IgD-negative memory B cell (primary cell): Measurements from ENCODE around the gene SHISA5. TPM values are rescaled to one million over a fixed set of nuclear protein-coding genes. Genes with fewer than 3 reads are reported as not detected.

ENCODE experiments used
- H3K27ac Mint-ChIP-seq, 3 donors: one replicate each; pipeline ENCODE4 v1.8.0; 2020 to 2022; ENCODE audit warnings: mild to moderate bottlenecking in 3 of 3, mixed read lengths in 3 of 3, moderate library complexity in 1 of 3
- H3K27me3 Mint-ChIP-seq: one replicate; pipeline ENCODE4 v1.8.0; 2021; ENCODE audit warnings: mixed read lengths
- H3K36me3 Mint-ChIP-seq: one replicate; pipeline ENCODE4 v1.8.0; 2020; ENCODE audit warnings: mild to moderate bottlenecking, mixed read lengths
- H3K4me1 Mint-ChIP-seq, 3 donors: one replicate each; pipeline ENCODE4 v1.8.0; 2020 to 2022; ENCODE audit warnings: mixed read lengths in 3 of 3, mild to moderate bottlenecking in 1 of 3
- H3K4me3 Mint-ChIP-seq, 4 donors: one replicate each; pipeline ENCODE4 v1.8.0; 2020 to 2022; ENCODE audit warnings: mild to moderate bottlenecking in 4 of 4, mixed read lengths in 4 of 4, moderate library complexity in 3 of 4
- H3K9me3 Mint-ChIP-seq, 3 donors: one replicate each; pipeline ENCODE4 v1.8.0; 2020 to 2021; ENCODE audit warnings: mixed read lengths in 3 of 3, mild to moderate bottlenecking in 1 of 3
- polyA plus RNA-seq: library from polyadenylated mRNA; unstranded; fragments of 300-500 nt; fragmentation: Illumina TruSeq; gene quantifications from one replicate; pipeline ENCODE4 v1.2.3, GENCODE V29; 2021

SHISA5 gene
- polyA plus RNA-seq, 1 donor from 2014 or later, result 307 TPM

DNA sequence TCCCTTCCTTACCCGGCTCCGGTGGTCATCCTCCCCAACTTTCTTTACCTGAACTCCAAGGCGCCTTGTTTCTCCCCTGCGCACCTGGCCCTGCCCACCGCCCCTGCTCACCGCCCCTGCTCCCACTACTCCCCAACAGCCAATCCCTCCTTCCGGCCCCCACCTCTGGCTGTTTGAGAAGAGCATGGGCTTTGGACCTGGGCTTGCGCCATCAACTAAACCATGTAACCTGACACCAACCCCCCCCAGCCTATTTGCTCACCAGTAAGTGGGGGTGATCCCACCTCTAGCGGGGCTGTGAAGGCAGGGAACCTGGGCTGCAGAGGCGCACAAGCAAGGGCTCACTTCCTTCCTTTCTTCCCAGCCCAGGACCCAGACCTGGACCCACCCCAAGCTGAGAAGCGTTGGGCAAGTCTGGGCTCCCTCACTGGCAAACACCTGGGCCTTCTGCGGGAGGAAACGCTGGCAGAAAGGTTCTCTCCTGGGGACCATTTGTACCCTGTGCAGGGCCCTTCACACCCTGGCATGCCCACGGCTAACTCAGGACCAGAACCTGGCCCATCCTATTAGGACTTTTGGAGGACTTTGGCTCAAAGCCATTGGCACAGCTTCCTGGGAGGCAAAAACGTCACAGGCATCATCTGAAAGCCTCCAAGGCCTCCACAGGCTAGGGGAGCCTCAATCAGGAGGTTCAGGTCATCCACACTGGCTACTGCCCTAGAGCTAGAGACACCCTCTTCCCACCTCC, 73.8 kb downstream of the SHISA5 start, which contains the start of gene PLXNB1:
PLXNB1 (minus strand) TSS at position 127 of the 748 bp plus-strand sequence. CDS start 5,475 bp downstream, outside the sequence.
- no peaks in the 10 kb centered on the region for H3K9me3 Mint-ChIP-seq
- peaks cover 2 to 3% (median 3%) of the 10 kb centered on the region in 3 donors for H3K4me1 Mint-ChIP-seq
- H3K27ac Mint-ChIP-seq, result peak within 1 kb of the TSS in 1 of 3 donors; percentile 74
- H3K36me3 Mint-ChIP-seq, result peaks cover 2% of the 10 kb centered on the region
- H3K4me3 Mint-ChIP-seq, result peak within 1 kb of the TSS; percentile 49 to 91 (median 85)
- H3K27me3 Mint-ChIP-seq, result peaks cover 12% of the 10 kb centered on the region

DNA sequence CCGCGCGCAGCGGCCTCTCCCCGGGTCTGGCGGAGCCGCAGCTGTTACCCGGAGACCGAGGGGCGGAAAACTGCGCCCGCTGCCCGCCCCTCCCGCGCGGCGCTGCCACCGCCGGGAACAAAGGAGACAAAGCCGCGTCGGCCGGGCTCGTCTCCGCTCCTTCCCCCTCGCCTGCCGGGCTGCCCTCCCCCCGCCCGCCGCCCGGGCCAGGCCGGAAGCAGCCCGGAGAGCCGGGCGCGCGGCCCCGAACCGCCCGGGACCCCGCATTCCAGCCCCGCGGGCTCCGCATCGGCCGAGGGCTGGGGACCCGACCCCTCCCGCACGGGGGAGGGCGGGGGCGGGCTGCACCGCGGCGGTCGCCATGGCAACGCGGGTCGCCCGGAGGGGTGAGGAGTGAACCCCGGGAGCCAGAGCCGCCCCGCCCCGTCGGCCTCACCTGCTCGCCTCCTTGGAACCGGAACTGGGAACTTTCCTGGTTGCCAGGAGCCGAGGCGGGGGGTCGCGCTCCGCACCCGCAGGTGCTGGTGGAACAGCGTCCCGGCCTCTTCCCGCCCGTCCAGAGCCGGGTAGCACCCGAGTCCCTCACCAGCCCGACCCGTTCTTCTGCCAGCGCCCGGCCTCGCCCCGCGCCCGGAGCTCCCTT, 74.5 kb downstream of the SHISA5 start:
- Mint-ChIP-seq H3K4me1 (peaks cover 2 to 3% (median 3%) of the 10 kb centered on the region in 3 donors), H3K27ac (peak overlapping the region in 1 of 3 donors; percentile 74), H3K4me3 (peak overlapping the region; percentile 49 to 91 (median 85)), H3K27me3 (peaks cover 15% of the 10 kb centered on the region), H3K36me3 (peaks cover 2% of the 10 kb centered on the region), H3K9me3 (no peaks in the 10 kb centered on the region)

DNA sequence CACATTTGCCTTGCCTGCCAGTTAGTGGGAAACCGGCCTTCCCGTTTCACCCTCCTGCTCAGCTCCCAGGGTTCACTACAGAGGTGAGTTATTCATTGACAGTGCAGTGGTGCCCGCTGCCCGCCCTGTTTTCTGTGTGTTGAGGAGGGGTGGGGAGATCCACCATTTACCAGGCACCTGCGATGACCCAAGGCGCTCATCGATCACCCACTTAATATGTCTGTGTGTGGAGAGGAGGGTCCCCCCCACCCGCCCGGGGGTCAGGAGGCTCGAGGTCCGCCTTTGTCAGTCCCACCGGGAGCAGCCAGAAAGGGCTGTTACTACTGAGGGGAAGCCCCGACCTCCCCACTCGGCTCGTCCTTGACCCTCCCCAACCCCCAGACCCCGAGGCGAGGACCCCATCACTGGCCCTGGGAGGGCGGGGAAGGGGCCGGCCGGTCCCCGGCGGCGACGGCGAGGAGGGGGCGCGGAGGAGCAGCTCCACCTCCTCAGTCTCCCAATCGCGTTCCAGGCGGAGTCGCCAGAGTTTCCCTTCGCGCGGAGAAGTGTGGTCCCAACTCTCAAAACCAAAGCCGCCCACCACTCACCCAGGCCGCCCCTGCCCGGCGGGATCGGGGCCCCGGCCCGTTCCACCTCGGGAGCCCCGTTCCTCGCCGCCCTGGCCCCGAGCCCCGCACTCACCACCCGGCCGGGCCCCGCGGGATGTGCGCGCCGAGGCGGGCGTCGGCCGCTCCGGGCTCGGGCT, 75.2 kb downstream of the SHISA5 start:
- H3K9me3 Mint-ChIP-seq, result no peaks in the 10 kb centered on the region
- peaks cover 2% of the 10 kb centered on the region for H3K36me3 Mint-ChIP-seq
- peaks cover 15% of the 10 kb centered on the region for H3K27me3 Mint-ChIP-seq
- peak overlapping the region; percentile 54 to 73 (median 60) for H3K4me3 Mint-ChIP-seq
- peaks cover 2 to 3% (median 3%) of the 10 kb centered on the region in 3 donors for H3K4me1 Mint-ChIP-seq
- H3K27ac Mint-ChIP-seq, result no peak overlapping the region

DNA sequence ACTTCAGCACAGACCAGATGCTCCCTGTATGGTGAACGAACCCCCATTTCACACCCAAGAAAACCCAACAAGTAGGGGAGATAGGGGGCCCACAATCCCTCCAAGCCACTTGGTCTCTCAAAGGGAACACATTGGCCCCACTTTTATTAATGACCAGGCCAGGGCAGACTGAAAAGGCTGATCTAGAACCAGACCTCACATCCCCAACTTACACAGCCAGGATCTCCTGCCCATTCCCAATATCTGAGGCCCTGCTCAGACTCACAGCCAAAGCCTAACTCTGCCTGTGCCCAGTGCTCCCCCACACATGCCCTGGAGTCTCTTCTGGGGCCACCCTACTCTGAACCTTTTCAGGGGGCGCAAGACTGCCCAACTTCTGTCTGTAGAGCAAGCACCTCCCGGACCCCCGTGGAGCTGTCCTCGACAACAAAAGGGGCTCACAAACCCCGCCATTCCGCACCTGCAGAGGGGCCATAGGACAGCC, 75.8 kb downstream of the SHISA5 start:
- Mint-ChIP-seq H3K9me3 (no peaks in the 10 kb centered on the region), H3K4me1 (peaks cover 2 to 3% (median 3%) of the 10 kb centered on the region in 3 donors), H3K27ac (peak overlapping the region in 1 of 3 donors; percentile 39), H3K27me3 (peaks cover 15% of the 10 kb centered on the region), H3K36me3 (peaks cover 2% of the 10 kb centered on the region), H3K4me3 (peak overlapping the region; percentile 54 to 73 (median 60))

DNA sequence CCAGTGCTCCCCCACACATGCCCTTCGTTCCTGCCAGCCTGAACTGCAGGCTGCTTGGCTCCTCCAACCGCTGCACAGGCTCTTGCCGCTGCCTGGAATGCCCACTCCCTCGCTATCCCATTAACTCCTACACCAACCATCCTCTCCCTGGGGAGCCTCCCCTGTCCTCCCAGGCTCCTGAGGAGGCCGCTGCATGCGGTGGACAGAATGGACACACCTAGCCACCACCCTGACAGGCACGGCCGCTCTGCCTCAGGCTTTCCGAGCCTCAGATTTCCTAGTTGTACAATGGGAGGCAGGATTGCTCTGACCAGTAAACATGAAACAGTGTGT, 76.4 kb downstream of the SHISA5 start:
- Mint-ChIP-seq H3K27me3 (peaks cover 18% of the 10 kb centered on the region), H3K27ac (peak overlapping the region in 1 of 3 donors; percentile 39), H3K36me3 (peaks cover 2% of the 10 kb centered on the region), H3K4me3 (peak overlapping the region in 3 of 4 donors; percentile 24 to 73 (median 66)), H3K4me1 (peaks cover 2 to 3% (median 3%) of the 10 kb centered on the region in 3 donors), H3K9me3 (no peaks in the 10 kb centered on the region)

DNA sequence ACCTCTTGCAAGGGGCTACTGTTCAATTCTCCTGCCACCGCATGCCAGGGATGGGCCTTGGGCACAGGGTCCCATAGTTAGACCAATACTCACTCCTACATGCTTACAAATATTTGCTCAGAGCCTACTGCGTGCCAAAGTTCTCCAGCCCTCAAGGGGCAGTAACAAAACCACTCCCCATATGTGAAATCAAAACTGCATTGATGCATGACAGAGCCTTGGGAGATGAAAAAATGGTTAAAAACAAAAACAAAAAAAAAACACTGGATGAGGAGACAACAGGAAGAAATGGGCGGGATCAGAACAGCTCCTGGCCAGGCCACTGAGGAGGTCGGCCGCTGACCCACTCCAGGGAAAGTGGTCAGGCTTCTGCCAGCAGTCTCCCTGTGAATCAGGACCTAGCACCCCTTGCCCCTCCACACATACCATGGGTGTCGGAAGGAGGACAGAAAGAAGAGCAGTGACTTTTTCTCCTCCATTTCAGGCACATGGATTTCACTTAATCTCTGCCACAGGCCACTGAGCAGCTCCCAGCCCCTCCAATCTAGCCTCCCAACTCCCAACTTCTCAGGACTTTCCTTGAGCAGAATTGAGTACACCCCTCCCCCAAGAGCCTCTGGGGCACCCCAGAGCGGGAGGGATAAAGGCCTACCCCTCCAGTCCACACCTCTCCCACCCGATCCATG, 76.9 kb downstream of the SHISA5 start:
- H3K4me3 Mint-ChIP-seq, result peak overlapping the region in 2 of 4 donors; percentile 23 to 63
- H3K27me3 Mint-ChIP-seq, result peaks cover 18% of the 10 kb centered on the region
- H3K27ac Mint-ChIP-seq, result no peak overlapping the region
- H3K36me3 Mint-ChIP-seq, result peaks cover 2% of the 10 kb centered on the region
- no peaks in the 10 kb centered on the region for H3K9me3 Mint-ChIP-seq
- peaks cover 2 to 3% (median 3%) of the 10 kb centered on the region in 3 donors for H3K4me1 Mint-ChIP-seq

DNA sequence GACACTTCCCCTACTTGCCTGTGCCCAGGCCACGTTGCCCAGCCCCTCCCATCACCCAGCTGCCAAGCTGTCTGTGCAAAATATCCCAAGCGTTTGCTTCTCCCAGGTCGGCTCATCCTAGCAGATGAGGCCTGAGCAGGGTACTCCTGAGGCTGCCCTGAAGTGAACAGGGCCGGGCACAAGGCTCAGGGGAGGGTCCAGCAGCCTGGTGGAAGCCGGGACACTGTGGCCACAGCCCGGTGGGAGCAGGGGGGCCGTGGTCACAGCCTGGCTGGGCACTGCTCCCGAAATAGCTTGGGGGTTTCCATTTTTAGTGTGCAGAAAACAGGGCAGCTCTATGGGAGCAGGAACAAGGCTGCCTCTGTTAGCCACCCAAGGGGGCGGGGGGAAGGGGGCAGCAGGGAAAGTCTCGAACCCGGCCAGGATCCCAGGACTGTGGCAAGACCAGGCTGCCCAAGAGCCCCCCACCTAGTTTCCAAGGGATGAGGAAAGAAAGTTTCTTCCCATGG, 77.5 kb downstream of the SHISA5 start:
- Mint-ChIP-seq H3K9me3 (no peaks in the 10 kb centered on the region), H3K27me3 (peaks cover 19% of the 10 kb centered on the region), H3K4me1 (peaks cover 2 to 6% (median 3%) of the 10 kb centered on the region in 3 donors), H3K36me3 (no peaks in the 10 kb centered on the region), H3K27ac (no peak overlapping the region), H3K4me3 (no peak overlapping the region)

DNA sequence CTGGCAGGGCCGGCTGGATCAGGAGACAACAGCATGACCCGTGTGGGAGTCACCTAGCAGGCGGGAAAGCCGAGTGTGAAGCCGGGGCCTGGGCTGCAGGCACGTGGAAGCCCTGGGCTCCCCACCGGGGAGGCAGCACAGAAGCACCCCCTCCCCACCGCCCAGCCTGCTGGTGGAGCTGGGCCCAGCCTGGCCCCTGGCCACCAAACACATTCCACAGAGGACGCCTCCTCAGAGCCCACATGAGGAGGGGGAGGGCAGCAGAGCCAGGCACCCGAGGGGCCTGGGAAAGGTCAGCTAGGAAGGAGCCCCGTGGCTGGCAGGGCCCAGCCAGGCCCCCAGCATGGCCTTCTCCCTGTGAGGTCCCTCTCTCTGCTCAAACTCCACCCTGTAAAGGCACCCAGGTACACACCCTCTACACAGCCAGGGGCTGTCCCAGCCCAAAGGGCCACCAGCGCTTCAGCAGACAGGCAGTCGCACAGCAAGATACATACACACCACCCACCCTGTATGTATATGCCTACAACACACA, 78.6 kb downstream of the SHISA5 start:
- Mint-ChIP-seq H3K27ac (no peak overlapping the region), H3K4me1 (peaks cover 2 to 6% (median 3%) of the 10 kb centered on the region in 3 donors), H3K27me3 (peaks cover 14% of the 10 kb centered on the region), H3K36me3 (no peaks in the 10 kb centered on the region), H3K4me3 (no peak overlapping the region), H3K9me3 (no peaks in the 10 kb centered on the region)

DNA sequence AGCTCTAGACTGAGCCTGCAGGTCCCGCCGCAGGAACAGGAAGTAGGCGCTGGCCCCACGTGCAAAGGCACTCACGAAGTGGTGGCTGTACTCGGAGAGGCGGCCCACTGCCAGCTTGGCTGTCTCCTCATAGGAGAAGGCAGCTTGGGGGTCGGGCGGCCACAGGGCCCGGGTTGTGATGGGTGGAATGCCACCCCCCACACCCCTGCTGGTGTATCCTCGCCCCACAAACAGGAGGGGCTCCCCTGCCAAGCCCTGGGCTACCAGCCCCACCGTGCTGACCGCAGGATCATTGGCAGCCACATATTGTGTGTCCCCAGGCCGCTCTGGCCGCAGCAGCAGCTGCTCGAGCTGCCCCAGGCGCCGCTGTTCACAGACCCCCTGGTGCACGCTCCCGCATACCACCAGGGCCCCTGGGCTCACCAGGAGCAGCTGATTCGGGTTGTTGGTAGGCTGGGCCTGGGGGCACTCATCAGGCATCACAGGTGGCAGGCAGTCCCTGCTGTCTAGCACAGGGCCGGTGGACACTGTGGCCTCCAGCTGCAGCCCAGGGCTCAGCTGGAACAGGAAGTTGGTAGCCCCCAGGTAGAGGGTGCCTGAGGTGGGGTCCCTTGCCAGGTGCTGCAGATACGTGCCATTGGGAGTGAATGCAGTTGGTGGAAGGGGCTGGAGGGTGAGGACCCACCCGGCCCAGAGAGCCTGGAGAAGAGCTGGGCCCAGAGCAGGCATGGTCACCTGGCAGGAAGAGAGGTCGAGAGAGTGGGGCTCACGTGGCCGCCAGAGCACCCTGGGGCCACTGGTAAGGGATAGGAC, 79.9 kb downstream of the SHISA5 start:
- no peak overlapping the region for H3K27ac Mint-ChIP-seq
- H3K36me3 Mint-ChIP-seq, result no peaks in the 10 kb centered on the region
- H3K4me1 Mint-ChIP-seq, result peaks cover 2 to 4% (median 3%) of the 10 kb centered on the region in 3 donors
- H3K9me3 Mint-ChIP-seq, result no peaks in the 10 kb centered on the region
- peaks cover 11% of the 10 kb centered on the region for H3K27me3 Mint-ChIP-seq
- no peak overlapping the region for H3K4me3 Mint-ChIP-seq

DNA sequence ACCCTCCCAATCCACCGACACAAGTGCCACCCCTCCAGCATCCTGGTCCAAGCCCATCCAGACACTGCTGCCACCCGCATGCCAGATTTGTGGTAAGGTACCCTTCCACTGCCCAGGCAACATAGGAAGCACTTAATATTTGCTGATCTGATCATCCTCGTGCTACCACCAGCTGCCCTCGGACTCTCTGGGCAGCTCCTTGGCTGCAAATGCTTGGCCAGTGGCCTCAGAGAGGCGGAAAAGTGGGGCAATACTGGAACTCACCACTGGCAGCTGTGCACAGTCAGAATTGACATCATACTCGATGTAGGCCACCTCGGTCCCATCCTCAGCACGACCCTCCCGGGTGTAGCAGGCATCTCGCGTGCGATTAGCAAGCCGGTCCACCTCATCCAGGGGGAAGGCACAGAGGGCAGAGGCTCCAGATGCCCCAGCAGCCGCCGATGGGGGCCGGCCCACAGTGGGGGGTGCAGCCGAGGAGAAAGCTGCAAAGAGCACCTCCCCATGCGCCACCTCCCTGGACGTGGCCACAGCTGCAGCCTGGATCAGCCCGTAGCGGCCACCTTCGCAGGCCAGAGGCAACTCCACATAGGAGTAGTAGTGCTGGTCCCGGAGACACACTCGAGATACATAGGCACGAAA, 80.6 kb downstream of the SHISA5 start:
- H3K27ac Mint-ChIP-seq, result no peak overlapping the region

DNA sequence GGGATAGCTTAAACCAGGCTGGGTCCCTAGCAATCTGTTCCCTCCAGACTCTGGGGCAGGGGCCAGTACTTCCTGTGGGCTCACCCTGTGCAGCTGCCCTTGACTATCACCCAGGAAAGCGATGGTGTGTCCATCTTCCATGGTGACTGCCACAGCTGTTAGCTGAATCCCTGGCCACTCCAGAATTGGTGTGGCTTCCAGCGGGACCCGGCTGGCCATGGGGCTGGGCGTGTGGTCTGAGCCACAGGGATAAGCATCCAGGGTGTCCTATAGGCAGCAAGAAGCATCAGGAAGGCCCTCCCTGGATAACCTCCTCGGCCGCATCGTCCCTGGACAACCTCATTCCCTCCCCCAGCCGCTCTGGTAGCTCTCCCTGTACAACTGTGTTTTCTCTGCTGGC, 81.3 kb downstream of the SHISA5 start:
- no peak overlapping the region for H3K4me3 Mint-ChIP-seq
- no peaks in the 10 kb centered on the region for H3K36me3 Mint-ChIP-seq
- H3K27ac Mint-ChIP-seq, result no peak overlapping the region
- peaks cover 7% of the 10 kb centered on the region for H3K27me3 Mint-ChIP-seq
- no peaks in the 10 kb centered on the region for H3K9me3 Mint-ChIP-seq
- H3K4me1 Mint-ChIP-seq, result peaks cover 0 to 4% (median 2%) of the 10 kb centered on the region in 3 donors

More for the DNA sequence above, 80.6 kb downstream of the SHISA5 start:
- Mint-ChIP-seq H3K4me3 (no peak overlapping the region), H3K9me3 (no peaks in the 10 kb centered on the region), H3K27me3 (peaks cover 11% of the 10 kb centered on the region), H3K36me3 (no peaks in the 10 kb centered on the region), H3K4me1 (peaks cover 2 to 4% (median 3%) of the 10 kb centered on the region in 3 donors)

DNA sequence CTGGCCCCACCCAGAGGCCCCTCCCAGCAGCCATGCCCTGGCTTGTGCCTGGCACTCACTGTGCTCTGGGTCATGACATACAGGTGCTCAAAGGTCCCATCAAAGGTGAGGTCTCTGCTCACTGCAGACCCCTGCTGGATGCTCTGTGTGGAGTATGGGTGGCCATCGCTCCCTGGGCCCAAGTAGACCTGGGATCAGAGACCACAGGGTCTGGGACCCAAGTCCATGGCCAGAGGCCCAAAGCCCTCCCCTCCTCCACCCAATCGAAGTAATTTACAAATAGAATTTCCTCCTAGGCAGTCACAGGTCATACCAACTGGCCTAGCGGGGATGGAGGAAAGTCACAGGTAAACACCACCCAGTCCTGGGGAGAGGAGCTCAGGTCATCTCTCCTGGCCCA, 81.7 kb downstream of the SHISA5 start:
- Mint-ChIP-seq H3K36me3 (no peaks in the 10 kb centered on the region), H3K4me1 (peaks cover 0 to 3% (median 2%) of the 10 kb centered on the region in 3 donors), H3K27me3 (peaks cover 7% of the 10 kb centered on the region), H3K27ac (no peak overlapping the region), H3K9me3 (no peaks in the 10 kb centered on the region), H3K4me3 (no peak overlapping the region)

DNA sequence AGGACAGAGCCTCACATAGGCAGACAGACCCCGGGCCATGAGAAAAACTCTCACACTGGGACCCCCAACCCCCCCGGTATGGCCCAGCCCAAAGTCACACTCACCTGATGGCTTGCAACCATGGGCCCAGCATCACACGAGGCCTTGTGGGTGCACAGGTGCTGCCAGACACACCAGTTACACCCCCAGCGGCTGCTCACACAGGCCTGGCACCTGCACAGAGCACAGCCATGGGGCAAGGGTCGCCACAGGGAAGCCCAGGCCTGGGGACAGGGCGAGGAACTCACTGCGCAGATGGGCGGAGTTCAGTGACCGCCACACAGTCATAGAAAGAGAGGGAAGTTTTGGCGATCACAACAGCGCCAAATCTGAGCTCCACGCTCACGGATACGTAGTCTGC, 83.4 kb downstream of the SHISA5 start:
- Mint-ChIP-seq H3K9me3 (no peaks in the 10 kb centered on the region), H3K4me3 (no peak overlapping the region), H3K36me3 (no peaks in the 10 kb centered on the region), H3K27ac (no peak overlapping the region), H3K27me3 (peaks cover 7% of the 10 kb centered on the region), H3K4me1 (peaks cover 0 to 3% (median 0%) of the 10 kb centered on the region in 3 donors)
